Neural cell (in vitro differentiated cells): ENCODE measurements around the gene SYT2. TPM values are rescaled to one million over a fixed set of nuclear protein-coding genes. Genes with fewer than 3 reads are reported as not detected.
"Not testable (repeated sequence)": the region's sequence is repeated elsewhere in the genome, so short reads cannot be mapped to it uniquely, and the experiment has no call there.

Source experiments
- H2AFZ ChIP-seq: fragments of 200-600, 300-800 bp; sonication (generic), shearing (Covaris generic); 2 replicates; pipeline ENCODE4 v1.6.0; 2014; ENCODE audit warnings: low read depth, mild to moderate bottlenecking, antibody characterized with exemption, low read length, moderate library complexity
- H3F3A ChIP-seq: fragments of 200-600 bp; shearing (Covaris generic); 2 replicates; pipeline ENCODE4 v1.6.1; 2016; ENCODE audit warnings: mild to moderate bottlenecking, moderate library complexity, mixed read lengths, antibody characterized with exemption, low read length; ENCODE audit not compliant: insufficient read depth, poor library complexity, severe bottlenecking
- H3K27ac ChIP-seq: fragments of 200-600, 300-800 bp; sonication (generic), shearing (Covaris generic); 2 replicates; pipeline ENCODE4 v1.5.1; 2014; ENCODE audit warnings: mild to moderate bottlenecking, low read length, moderate library complexity
- H3K27me3 ChIP-seq: fragments of 300-800, 200-600 bp; sonication (generic), shearing (Covaris generic); 2 replicates; pipeline ENCODE4 v1.6.0; 2014; ENCODE audit warnings: mild to moderate bottlenecking, low read depth, low read length, moderate library complexity; ENCODE audit not compliant: insufficient read depth
- H3K36me3 ChIP-seq: fragments of 300-800, 200-600 bp; sonication (generic), shearing (Covaris generic); 2 replicates; pipeline ENCODE4 v1.5.1; 2014; ENCODE audit warnings: mild to moderate bottlenecking, antibody characterized with exemption, low read length, moderate library complexity; ENCODE audit not compliant: insufficient read depth
- H3K4me2 ChIP-seq: fragments of 300-800, 200-600 bp; sonication (generic), shearing (Covaris generic); 2 replicates; pipeline ENCODE4 v1.6.0; 2014; ENCODE audit warnings: mild to moderate bottlenecking, low read length
- H3K4me3 ChIP-seq: fragments of 300-800, 200-600 bp; sonication (generic), shearing (Covaris generic); 2 replicates; pipeline ENCODE4 v1.5.1; 2014; ENCODE audit warnings: mild to moderate bottlenecking, low read length, moderate library complexity
- H3K79me2 ChIP-seq: fragments of 200-600 bp; shearing (Covaris generic); replicated peaks from 2 replicates; pipeline ENCODE4 v1.6.0; 2014; ENCODE audit warnings: mild to moderate bottlenecking, low read length, moderate library complexity; ENCODE audit not compliant: insufficient read depth
- H3K9ac ChIP-seq: fragments of 300-800, 200-600 bp; sonication (generic), shearing (Covaris generic); 2 replicates; pipeline ENCODE4 v1.6.1; 2016; ENCODE audit warnings: mild to moderate bottlenecking, low read length, mixed read lengths
- H3K9me2 ChIP-seq: fragments of 200-600 bp; shearing (Covaris generic); 2 replicates; pipeline ENCODE4 v1.6.1; 2016; ENCODE audit warnings: mild to moderate bottlenecking, low read length, mixed read lengths; ENCODE audit not compliant: insufficient read depth
- H3K9me3 ChIP-seq: fragments of 200-600, 300-800 bp; sonication (generic), shearing (Covaris generic); 2 replicates; pipeline ENCODE4 v1.6.1; 2016; ENCODE audit warnings: mild to moderate bottlenecking, mixed run types, low read length, moderate library complexity, mixed read lengths
- H4K20me1 ChIP-seq: fragments of 200-600 bp; shearing (Covaris generic); 2 replicates; pipeline ENCODE4 v1.6.1; 2016; ENCODE audit warnings: mild to moderate bottlenecking, mixed run types; ENCODE audit not compliant: insufficient read depth
- EP300 ChIP-seq: fragments of 450-650 bp; conservative IDR thresholded peaks from 2 replicates; pipeline ENCODE4 v1.6.1; 2014; ENCODE audit warnings: antibody characterized with exemption, mild to moderate bottlenecking, moderate library complexity; ENCODE audit not compliant: poor library complexity, severe bottlenecking
- EZH2 ChIP-seq: fragments of 200-600, 300-800 bp; shearing (Covaris generic), sonication (generic); IDR thresholded peaks from 2 replicates; pipeline ENCODE4 v1.6.1; 2014; ENCODE audit warnings: antibody characterized with exemption, low read length, borderline replicate concordance, mild to moderate bottlenecking; ENCODE audit not compliant: insufficient read depth, poor library complexity, severe bottlenecking
- MXI1 ChIP-seq: fragments of 450-650 bp; conservative IDR thresholded peaks from 2 replicates; pipeline ENCODE4 v1.6.1; 2014; ENCODE audit warnings: antibody characterized with exemption, mild to moderate bottlenecking; ENCODE audit not compliant: poor library complexity, severe bottlenecking
- POLR2AphosphoS5 ChIP-seq: IDR thresholded peaks from 2 replicates; pipeline ENCODE4 v1.6.1; 2012
- RAD21 ChIP-seq: fragments of 450-650 bp; conservative IDR thresholded peaks from 2 replicates; pipeline ENCODE4 v1.6.1; 2014; ENCODE audit warnings: antibody characterized with exemption, mild to moderate bottlenecking, moderate library complexity
- SMC3 ChIP-seq: fragments of 450-650 bp; conservative IDR thresholded peaks from 2 replicates; pipeline ENCODE4 v1.6.1; 2014; ENCODE audit warnings: antibody characterized with exemption, mild to moderate bottlenecking, moderate library complexity; ENCODE audit not compliant: poor library complexity
- TAF1 ChIP-seq: IDR thresholded peaks from 2 replicates; pipeline ENCODE4 v1.6.1; 2012; ENCODE audit warnings: low read depth
- polyA plus RNA-seq: library from polyadenylated mRNA; depleted of rRNA; stranded (reverse); fragments of >200 nt; gene quantifications from 2 replicates; pipeline ENCODE4 v1.2.3, GENCODE V29; 2014
- TF ChIP-seq, protein P1 (sequence below): IDR thresholded peaks from 2 replicates; pipeline ENCODE4 v1.6.1; 2012; ENCODE audit warnings: borderline replicate concordance
- TF ChIP-seq, protein P2 (sequence below): fragments of 450-650 bp; IDR thresholded peaks from 2 replicates; pipeline ENCODE4 v1.5.1; 2014; ENCODE audit warnings: antibody characterized with exemption, mild to moderate bottlenecking, moderate library complexity; ENCODE audit not compliant: poor library complexity, severe bottlenecking

Gene SYT2
- polyA plus RNA-seq, 1 donor from 2014 or later: 0.04 TPM

DNA sequence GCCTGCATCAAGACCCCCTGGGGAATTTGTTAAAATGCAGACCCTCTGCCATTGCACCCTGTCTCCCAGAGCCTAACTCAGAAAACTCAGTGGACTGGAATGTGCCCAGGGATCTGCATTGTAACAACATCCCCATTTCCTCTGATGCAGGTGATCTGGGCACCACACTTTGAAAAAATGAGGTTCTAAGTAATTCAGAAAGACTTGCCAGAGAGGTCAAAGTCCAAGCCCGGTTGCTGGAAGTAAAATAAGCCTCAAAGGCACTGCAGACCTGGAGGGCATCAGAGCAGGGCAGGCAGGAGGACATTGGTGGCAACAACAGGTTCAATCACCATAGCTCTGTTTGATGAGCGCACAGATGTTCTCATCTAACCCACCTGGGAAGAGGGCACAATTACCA lies 90.7 kb downstream of the SYT2 start:
- Histone ChIP-seq H3F3A (no peaks in the 10 kb centered on the region), H3K27ac (no peak overlapping the region), H3K9ac (no peak overlapping the region), H3K4me3 (no peak overlapping the region), H2AFZ (no peak overlapping the region), H3K79me2 (no peaks in the 10 kb centered on the region), H3K9me3 (no peaks in the 10 kb centered on the region), H3K36me3 (no peaks in the 10 kb centered on the region), H3K4me2 (no peak overlapping the region), H3K9me2 (no peaks in the 10 kb centered on the region), H4K20me1 (no peaks in the 10 kb centered on the region), H3K27me3 (no peaks in the 10 kb centered on the region)
- TF ChIP-seq EP300: no peak
- TF ChIP-seq, protein P1, sequence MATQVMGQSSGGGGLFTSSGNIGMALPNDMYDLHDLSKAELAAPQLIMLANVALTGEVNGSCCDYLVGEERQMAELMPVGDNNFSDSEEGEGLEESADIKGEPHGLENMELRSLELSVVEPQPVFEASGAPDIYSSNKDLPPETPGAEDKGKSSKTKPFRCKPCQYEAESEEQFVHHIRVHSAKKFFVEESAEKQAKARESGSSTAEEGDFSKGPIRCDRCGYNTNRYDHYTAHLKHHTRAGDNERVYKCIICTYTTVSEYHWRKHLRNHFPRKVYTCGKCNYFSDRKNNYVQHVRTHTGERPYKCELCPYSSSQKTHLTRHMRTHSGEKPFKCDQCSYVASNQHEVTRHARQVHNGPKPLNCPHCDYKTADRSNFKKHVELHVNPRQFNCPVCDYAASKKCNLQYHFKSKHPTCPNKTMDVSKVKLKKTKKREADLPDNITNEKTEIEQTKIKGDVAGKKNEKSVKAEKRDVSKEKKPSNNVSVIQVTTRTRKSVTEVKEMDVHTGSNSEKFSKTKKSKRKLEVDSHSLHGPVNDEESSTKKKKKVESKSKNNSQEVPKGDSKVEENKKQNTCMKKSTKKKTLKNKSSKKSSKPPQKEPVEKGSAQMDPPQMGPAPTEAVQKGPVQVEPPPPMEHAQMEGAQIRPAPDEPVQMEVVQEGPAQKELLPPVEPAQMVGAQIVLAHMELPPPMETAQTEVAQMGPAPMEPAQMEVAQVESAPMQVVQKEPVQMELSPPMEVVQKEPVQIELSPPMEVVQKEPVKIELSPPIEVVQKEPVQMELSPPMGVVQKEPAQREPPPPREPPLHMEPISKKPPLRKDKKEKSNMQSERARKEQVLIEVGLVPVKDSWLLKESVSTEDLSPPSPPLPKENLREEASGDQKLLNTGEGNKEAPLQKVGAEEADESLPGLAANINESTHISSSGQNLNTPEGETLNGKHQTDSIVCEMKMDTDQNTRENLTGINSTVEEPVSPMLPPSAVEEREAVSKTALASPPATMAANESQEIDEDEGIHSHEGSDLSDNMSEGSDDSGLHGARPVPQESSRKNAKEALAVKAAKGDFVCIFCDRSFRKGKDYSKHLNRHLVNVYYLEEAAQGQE: no peak
- TF ChIP-seq TAF1: no peak
- no peak for TF ChIP-seq RAD21
- TF ChIP-seq EZH2: no peak
- TF ChIP-seq, protein P2, sequence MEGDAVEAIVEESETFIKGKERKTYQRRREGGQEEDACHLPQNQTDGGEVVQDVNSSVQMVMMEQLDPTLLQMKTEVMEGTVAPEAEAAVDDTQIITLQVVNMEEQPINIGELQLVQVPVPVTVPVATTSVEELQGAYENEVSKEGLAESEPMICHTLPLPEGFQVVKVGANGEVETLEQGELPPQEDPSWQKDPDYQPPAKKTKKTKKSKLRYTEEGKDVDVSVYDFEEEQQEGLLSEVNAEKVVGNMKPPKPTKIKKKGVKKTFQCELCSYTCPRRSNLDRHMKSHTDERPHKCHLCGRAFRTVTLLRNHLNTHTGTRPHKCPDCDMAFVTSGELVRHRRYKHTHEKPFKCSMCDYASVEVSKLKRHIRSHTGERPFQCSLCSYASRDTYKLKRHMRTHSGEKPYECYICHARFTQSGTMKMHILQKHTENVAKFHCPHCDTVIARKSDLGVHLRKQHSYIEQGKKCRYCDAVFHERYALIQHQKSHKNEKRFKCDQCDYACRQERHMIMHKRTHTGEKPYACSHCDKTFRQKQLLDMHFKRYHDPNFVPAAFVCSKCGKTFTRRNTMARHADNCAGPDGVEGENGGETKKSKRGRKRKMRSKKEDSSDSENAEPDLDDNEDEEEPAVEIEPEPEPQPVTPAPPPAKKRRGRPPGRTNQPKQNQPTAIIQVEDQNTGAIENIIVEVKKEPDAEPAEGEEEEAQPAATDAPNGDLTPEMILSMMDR: no peak
- no peak for TF ChIP-seq MXI1
- no peak for TF ChIP-seq SMC3
- no peak for TF ChIP-seq POLR2AphosphoS5

DNA sequence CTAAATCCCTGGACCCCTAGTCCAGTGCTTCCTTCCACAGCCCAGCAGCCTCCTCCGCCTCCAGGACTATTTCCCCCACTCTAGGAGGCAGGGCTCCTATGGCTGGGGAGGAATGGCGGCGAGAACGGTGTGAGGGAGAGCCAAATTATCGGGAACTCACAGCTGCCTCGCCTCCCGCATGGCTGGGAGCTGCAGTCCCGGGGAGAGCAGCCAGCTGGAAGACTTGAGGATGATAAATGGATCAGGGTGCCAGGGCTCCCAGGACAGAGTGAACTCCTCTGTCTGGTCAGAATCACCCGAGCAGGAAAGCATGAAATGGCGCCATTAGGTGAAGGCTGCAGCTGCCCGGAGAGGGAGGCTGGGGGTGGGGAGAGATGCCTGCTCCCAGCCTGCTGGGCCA lies 91.2 kb downstream of the SYT2 start:
- not testable (repeated sequence) for H2AFZ ChIP-seq, H3K9me2 ChIP-seq, H3F3A ChIP-seq, H4K20me1 ChIP-seq, H3K9ac ChIP-seq, H3K9me3 ChIP-seq, H3K4me3 ChIP-seq, H3K4me2 ChIP-seq, H3K27ac ChIP-seq, H3K79me2 ChIP-seq, H3K36me3 ChIP-seq, H3K27me3 ChIP-seq

DNA sequence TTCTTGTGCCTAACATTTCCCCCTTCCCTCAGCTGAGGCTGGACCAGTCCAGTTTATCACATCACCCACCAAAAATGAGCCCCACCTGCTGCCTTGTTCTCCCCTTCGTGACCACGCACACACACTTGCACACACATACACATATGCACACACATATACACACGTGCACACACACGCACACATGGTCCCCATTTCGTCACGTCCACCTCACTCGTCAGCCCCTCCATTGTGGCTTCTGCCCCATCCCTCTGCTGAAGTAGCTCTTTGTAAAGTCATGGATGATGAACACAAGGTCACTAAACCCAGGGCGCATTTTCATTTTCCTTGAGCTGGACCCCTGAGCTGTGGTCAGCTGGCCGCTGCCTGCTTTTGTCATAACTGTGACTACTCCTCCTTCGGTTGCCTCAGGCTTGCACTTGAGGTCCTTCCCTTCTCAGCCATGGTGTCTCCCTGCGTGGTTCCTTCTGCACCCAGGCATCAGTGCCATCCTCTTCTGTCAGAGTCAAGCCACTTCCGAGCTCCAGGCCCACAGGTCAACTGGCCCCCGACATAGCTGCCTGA lies 93.8 kb downstream of the SYT2 start:
- Histone ChIP-seq H3K9me2 (no peaks in the 10 kb centered on the region), H3K9me3 (no peaks in the 10 kb centered on the region), H3K9ac (no peak overlapping the region), H3K27me3 (no peaks in the 10 kb centered on the region), H3K27ac (no peak overlapping the region), H3K4me2 (no peak overlapping the region), H4K20me1 (no peaks in the 10 kb centered on the region), H2AFZ (no peak overlapping the region), H3F3A (no peaks in the 10 kb centered on the region), H3K36me3 (no peaks in the 10 kb centered on the region), H3K79me2 (no peaks in the 10 kb centered on the region), H3K4me3 (no peak overlapping the region)
- TF ChIP-seq MXI1: no peak
- TF ChIP-seq SMC3: no peak
- TF ChIP-seq, protein P2: no peak
- TF ChIP-seq EP300: no peak
- no peak for TF ChIP-seq EZH2
- no peak for TF ChIP-seq RAD21
- TF ChIP-seq TAF1: no peak
- TF ChIP-seq POLR2AphosphoS5: no peak
- TF ChIP-seq, protein P1: no peak
